HFFc6 (cell line): ENCODE data around the gene GEMIN7. TPM values are rescaled to one million over a fixed set of nuclear protein-coding genes. Genes with fewer than 3 reads are reported as not detected.

ENCODE experiments used
- DNase-seq: peaks from one replicate; pipeline ENCODE4 v3.0.0-alpha.2; 2018
- H3K27ac Mint-ChIP-seq: 2 replicates; pipeline ENCODE4 v1.8.0; 2020; ENCODE audit warnings: mild to moderate bottlenecking, mixed read lengths
- H3K27me3 Mint-ChIP-seq: 2 replicates; pipeline ENCODE4 v1.8.0; 2021; ENCODE audit warnings: mild to moderate bottlenecking, moderate library complexity, mixed read lengths; ENCODE audit not compliant: insufficient read depth
- H3K36me3 Mint-ChIP-seq: 2 replicates; pipeline ENCODE4 v1.8.0; 2021; ENCODE audit warnings: low read depth, mixed read lengths
- H3K4me1 Mint-ChIP-seq: 2 replicates; pipeline ENCODE4 v1.8.0; 2020; ENCODE audit warnings: low read depth, mixed read lengths
- H3K4me3 Mint-ChIP-seq: 2 replicates; pipeline ENCODE4 v1.8.0; 2020; ENCODE audit warnings: mild to moderate bottlenecking, moderate library complexity, mixed read lengths
- H3K9me3 Mint-ChIP-seq: 2 replicates; pipeline ENCODE4 v1.8.0; 2020; ENCODE audit warnings: mild to moderate bottlenecking, mixed read lengths
- total RNA-seq, 6 experiments: library from RNA; stranded (reverse); fragmentation: NEBNext Ultra II Directional; extraction: Animal tissue kit (Norgen Biotek cat#: 25700); gene quantifications; 2 replicates in 1 of 6; 3 replicates in 5 of 6; pipeline ENCODE4 v1.2.3, GENCODE V29; 2021
- TF ChIP-seq, protein P1 (sequence below): fragments of 200-600 bp; sonication (generic); IDR thresholded peaks from 2 replicates; pipeline ENCODE4 v1.5.0; 2021; ENCODE audit warnings: antibody characterized with exemption, mild to moderate bottlenecking

The GEMIN7 gene
- total RNA-seq, 6 experiments from 2014 or later, result 34.3 to 43.4 (median 39.0) TPM

DNA sequence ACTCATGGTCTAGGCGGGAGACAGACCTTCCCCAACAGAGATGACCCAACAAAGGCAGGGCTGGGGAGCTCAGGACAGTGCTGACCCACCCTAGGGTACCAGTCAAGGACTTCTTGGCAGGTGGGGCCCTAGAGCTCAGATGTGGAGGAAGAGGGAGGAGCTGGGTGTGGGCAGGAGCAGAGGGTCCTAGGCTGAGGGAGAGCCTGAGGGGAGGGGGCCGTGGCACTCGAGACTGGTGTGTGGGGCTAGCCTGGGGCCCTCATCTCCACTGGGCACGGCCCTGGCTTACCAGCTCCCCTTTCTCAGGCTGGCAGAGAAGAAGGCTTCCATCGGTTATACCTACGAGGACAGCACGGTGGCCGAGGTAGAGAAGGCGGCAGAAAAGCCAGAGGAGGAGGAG, 21.6 kb upstream of the GEMIN7 start:
- TF ChIP-seq, protein P1, sequence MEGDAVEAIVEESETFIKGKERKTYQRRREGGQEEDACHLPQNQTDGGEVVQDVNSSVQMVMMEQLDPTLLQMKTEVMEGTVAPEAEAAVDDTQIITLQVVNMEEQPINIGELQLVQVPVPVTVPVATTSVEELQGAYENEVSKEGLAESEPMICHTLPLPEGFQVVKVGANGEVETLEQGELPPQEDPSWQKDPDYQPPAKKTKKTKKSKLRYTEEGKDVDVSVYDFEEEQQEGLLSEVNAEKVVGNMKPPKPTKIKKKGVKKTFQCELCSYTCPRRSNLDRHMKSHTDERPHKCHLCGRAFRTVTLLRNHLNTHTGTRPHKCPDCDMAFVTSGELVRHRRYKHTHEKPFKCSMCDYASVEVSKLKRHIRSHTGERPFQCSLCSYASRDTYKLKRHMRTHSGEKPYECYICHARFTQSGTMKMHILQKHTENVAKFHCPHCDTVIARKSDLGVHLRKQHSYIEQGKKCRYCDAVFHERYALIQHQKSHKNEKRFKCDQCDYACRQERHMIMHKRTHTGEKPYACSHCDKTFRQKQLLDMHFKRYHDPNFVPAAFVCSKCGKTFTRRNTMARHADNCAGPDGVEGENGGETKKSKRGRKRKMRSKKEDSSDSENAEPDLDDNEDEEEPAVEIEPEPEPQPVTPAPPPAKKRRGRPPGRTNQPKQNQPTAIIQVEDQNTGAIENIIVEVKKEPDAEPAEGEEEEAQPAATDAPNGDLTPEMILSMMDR, result no peak
- H3K4me1 Mint-ChIP-seq, result peaks cover 21% of the 10 kb centered on the region
- H3K4me3 Mint-ChIP-seq, result no peak overlapping the region
- no peaks in the 10 kb centered on the region; the same call in none of the 2 replicates for H3K27me3 Mint-ChIP-seq
- no peak overlapping the region for H3K27ac Mint-ChIP-seq
- peaks cover 32% of the 10 kb centered on the region for H3K36me3 Mint-ChIP-seq
- H3K9me3 Mint-ChIP-seq, result no peaks in the 10 kb centered on the region
- DNase-seq, result no peak

DNA sequence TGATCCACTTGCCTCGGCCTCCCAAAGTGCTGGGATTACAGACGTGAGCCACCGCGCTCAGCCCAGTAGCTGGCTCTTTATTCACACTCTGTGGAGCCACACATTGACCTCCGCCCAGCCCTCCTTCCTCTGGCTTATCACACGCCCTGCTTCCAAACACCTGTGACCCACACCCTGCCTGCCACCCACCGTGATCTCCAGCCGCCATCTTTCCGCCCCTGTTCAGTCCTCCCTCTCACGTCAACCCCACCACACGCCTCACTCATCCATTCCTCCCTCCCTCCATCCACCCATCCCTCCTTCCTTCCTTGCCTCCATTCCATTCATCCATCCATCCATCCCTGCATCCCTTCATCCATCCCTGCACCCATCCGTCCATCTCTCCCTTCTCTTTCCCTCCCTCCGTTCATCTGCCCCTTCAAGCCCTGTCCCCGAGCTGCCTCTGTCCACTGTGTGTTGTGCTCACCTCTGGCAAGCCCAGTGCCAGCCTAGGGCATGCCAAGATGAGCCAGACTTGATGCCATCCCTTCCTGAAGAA, 20.4 kb upstream of the GEMIN7 start:
- no peaks in the 10 kb centered on the region; the same call in none of the 2 replicates for H3K27me3 Mint-ChIP-seq
- DNase-seq, result no peak
- H3K36me3 Mint-ChIP-seq, result peaks cover 32% of the 10 kb centered on the region
- no peaks in the 10 kb centered on the region for H3K9me3 Mint-ChIP-seq
- H3K27ac Mint-ChIP-seq, result no peak overlapping the region
- TF ChIP-seq, protein P1, result no peak
- no peak overlapping the region for H3K4me3 Mint-ChIP-seq
- peaks cover 21% of the 10 kb centered on the region for H3K4me1 Mint-ChIP-seq

DNA sequence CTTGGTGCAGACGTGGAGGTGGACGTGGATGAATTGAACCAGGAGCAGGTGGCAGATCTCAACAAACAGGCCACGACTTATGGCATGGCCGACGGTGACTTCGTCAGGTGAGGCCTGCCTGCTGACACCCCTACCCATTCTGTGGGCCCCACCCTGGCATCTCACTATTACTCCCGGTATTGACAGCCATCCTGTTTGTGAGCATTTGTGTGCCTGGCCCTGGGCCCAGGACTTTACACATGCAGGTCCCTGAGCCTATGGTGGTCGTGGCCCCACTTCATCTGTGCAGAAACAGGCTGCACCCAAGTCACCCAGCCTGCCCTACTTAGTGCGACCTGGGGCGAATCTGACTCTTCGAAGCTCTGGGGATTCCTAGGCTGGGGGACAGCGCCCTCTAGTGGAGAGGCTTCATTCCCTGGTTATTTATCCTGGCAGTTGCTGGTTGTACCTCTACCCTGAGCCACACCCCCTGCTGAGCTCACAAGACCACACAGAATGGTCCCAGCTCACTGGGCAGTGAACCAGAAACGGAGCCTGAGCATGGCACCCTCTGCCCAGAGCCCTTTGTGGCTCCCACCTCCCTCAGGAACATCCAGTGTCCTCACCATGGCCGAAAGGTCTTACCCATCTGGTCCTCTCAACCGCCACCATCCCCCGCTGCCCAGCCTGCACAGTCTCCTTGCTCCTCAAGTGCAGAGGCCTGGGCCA, 19.6 kb upstream of the GEMIN7 start:
- peaks cover 21% of the 10 kb centered on the region for H3K4me1 Mint-ChIP-seq
- peak; percentile 57 for DNase-seq
- H3K4me3 Mint-ChIP-seq, result no peak overlapping the region
- peaks cover 32% of the 10 kb centered on the region for H3K36me3 Mint-ChIP-seq
- no peak overlapping the region; the same call in 1 of the 2 replicates for H3K27ac Mint-ChIP-seq
- H3K9me3 Mint-ChIP-seq, result no peaks in the 10 kb centered on the region
- TF ChIP-seq, protein P1, result peak; percentile 96
- H3K27me3 Mint-ChIP-seq, result no peaks in the 10 kb centered on the region; the same call in none of the 2 replicates

DNA sequence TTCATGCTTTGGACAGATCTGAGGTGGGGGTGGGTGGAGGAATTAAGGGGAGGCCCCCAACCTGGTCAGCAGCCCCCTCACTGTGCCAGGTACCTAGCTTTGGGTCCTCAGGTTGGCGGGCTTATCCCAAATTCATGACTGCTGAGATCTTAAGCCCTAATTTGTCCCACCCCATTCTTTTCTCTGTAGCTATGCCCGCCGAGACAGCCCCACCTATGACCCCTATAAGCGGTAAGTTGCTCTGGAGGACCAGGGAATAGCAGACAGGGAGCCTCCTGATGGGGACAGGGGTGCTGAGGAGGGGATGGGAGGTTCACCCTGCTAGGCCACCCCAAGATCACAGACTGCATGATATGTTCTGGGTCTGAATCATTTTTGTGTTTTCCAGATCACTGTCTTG, 17.1 kb upstream of the GEMIN7 start:
- Mint-ChIP-seq H3K27me3 (no peaks in the 10 kb centered on the region; the same call in 1 of the 2 replicates), H3K9me3 (no peaks in the 10 kb centered on the region), H3K4me3 (no peak overlapping the region), H3K36me3 (peaks cover 32% of the 10 kb centered on the region), H3K4me1 (peaks cover 21% of the 10 kb centered on the region), H3K27ac (no peak overlapping the region)
- no peak for DNase-seq
- TF ChIP-seq, protein P1, result no peak

DNA sequence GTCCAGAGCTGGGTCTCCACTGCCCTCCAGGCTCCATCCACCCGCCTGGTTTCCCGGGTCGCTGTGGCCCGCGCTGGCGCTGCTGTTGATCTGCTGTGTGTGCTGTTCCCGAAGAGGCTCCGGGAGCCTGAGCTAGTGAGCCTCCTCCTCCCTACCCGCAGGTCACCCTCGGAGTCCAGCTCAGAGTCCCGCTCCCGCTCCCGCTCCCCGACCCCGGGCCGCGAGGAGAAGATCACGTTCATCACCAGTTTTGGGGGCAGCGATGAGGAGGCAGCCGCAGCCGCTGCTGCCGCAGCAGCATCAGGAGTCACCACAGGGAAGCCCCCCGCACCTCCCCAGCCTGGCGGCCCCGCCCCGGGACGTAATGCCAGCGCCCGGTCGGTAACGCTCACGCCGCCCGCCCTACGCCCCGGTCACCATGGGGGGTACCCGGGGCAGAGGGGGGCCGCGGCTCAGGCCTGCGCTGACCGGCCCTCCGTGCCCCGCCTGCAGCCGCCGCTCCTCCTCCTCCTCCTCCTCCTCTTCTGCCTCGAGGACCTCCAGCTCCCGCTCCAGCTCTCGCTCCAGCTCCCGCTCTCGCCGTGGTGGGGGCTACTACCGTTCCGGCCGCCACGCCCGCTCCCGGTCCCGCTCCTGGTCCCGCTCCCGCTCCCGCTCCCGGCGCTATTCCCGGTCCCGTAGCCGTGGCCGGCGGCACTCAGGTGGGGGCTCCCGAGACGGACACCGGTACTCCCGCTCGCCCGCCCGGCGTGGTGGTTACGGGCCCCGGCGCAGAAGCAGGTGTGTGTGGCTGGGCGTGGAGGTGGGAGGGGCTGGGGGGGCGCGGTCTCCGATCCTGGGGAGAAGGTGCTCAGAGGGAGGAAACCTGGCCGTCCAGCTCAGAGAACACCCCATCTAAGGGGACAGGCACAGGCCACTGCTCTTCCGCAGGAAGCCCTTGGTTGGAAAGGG, 14.9 kb upstream of the GEMIN7 start:
- peaks cover 21% of the 10 kb centered on the region for H3K36me3 Mint-ChIP-seq
- H3K27ac Mint-ChIP-seq, result no peak overlapping the region
- TF ChIP-seq, protein P1, result no peak
- H3K4me1 Mint-ChIP-seq, result peaks cover 21% of the 10 kb centered on the region
- no peaks in the 10 kb centered on the region for H3K9me3 Mint-ChIP-seq
- peaks cover 2% of the 10 kb centered on the region for H3K27me3 Mint-ChIP-seq
- no peak overlapping the region for H3K4me3 Mint-ChIP-seq
- no peak for DNase-seq
